GM23338 (cell line): ENCODE measurements around the gene ZBTB45. TPM values are rescaled to one million over a fixed set of nuclear protein-coding genes. Genes with fewer than 3 reads are reported as not detected.
A peak's percentile ranks its signal among the peaks of the same experiment; 100 is the strongest.

Experiments
- ATAC-seq: fragments of 200-7000 bp; cut with Tn5 transposase; 3 replicates; pipeline ENCODE4 v1.9.1; 2020
- DNase-seq: peaks from one replicate; pipeline ENCODE4 v3.0.0-alpha.2; 2015; ENCODE audit warnings: low spot score
- H2AFZ ChIP-seq: fragments of 200-600 bp; sonication (generic); 2 replicates; pipeline ENCODE4 v1.8.0; 2016; ENCODE audit warnings: antibody characterized with exemption, mild to moderate bottlenecking, moderate library complexity
- H3F3A ChIP-seq: fragments of 200-600 bp; sonication (generic); replicated peaks from 2 replicates; pipeline ENCODE4 v1.8.0; 2017; ENCODE audit warnings: antibody characterized with exemption, mixed run types, low read depth
- H3K27ac ChIP-seq: fragments of 200-600 bp; sonication (generic); 2 replicates; pipeline ENCODE4 v1.6.1; 2016; ENCODE audit warnings: low read depth
- H3K27me3 ChIP-seq: fragments of 200-600 bp; sonication (generic); 2 replicates; pipeline ENCODE4 v1.8.0; 2016; ENCODE audit warnings: mild to moderate bottlenecking, mixed run types, moderate library complexity; ENCODE audit not compliant: insufficient read depth
- H3K36me3 ChIP-seq: fragments of 200-600 bp; sonication (generic); 2 replicates; pipeline ENCODE4 v1.8.0; 2016; ENCODE audit warnings: mild to moderate bottlenecking; ENCODE audit not compliant: insufficient read depth
- H3K4me1 ChIP-seq: fragments of 200-600 bp; sonication (generic); 2 replicates; pipeline ENCODE4 v1.8.0; 2016; ENCODE audit warnings: mild to moderate bottlenecking, moderate library complexity; ENCODE audit not compliant: insufficient read depth
- H3K4me2 ChIP-seq: fragments of 200-600 bp; sonication (generic); 2 replicates; pipeline ENCODE4 v1.7.1; 2017; ENCODE audit warnings: mixed run types
- H3K4me3 ChIP-seq: fragments of 200-600 bp; sonication (generic); 2 replicates; pipeline ENCODE4 v1.6.1; 2016; ENCODE audit warnings: mixed run types
- H3K79me2 ChIP-seq: fragments of 200-600 bp; sonication (generic); replicated peaks from 2 replicates; pipeline ENCODE4 v1.8.0; 2017; ENCODE audit warnings: mild to moderate bottlenecking; ENCODE audit not compliant: insufficient read depth
- H3K9me2 ChIP-seq: fragments of 200-600 bp; sonication (generic); 2 replicates; pipeline ENCODE4 v1.8.0; 2017; ENCODE audit not compliant: insufficient read depth
- H4K20me1 ChIP-seq: fragments of 200-600 bp; sonication (generic); replicated peaks from 2 replicates; pipeline ENCODE4 v1.8.0; 2017; ENCODE audit warnings: mild to moderate bottlenecking; ENCODE audit not compliant: insufficient read depth
- H3K27ac Mint-ChIP-seq: 2 replicates; pipeline ENCODE4 v1.8.0; 2020; ENCODE audit warnings: inconsistent platforms, mild to moderate bottlenecking, moderate library complexity, mixed read lengths
- H3K27me3 Mint-ChIP-seq: 3 replicates; pipeline ENCODE4 v1.8.0; 2022; ENCODE audit warnings: low read depth, mild to moderate bottlenecking, moderate library complexity, mixed read lengths, inconsistent platforms; ENCODE audit not compliant: insufficient read depth, poor library complexity
- H3K36me3 Mint-ChIP-seq: 3 replicates; pipeline ENCODE4 v1.8.0; 2021; ENCODE audit warnings: low read depth, mild to moderate bottlenecking, inconsistent platforms, moderate library complexity, mixed read lengths
- H3K4me1 Mint-ChIP-seq: 3 replicates; pipeline ENCODE4 v1.8.0; 2020; ENCODE audit warnings: mild to moderate bottlenecking, inconsistent platforms, mixed read lengths
- H3K4me3 Mint-ChIP-seq: 3 replicates; pipeline ENCODE4 v1.8.0; 2021; ENCODE audit warnings: moderate library complexity, mild to moderate bottlenecking, inconsistent platforms, mixed read lengths
- H3K9me3 Mint-ChIP-seq: 3 replicates; pipeline ENCODE4 v1.8.0; 2020; ENCODE audit warnings: moderate library complexity, mild to moderate bottlenecking, inconsistent platforms, mixed read lengths
- CREB1 ChIP-seq: fragments of 250-450 bp; sonication (Bioruptor Pico); IDR thresholded peaks from 2 replicates; pipeline ENCODE4 v1.5.0; 2020; ENCODE audit warnings: low read depth, mild to moderate bottlenecking, moderate library complexity
- CTCF ChIP-seq, 2 experiments: fragments of 200-600 bp in 1 of 2; sonication (generic) in 1 of 2; conservative IDR thresholded peaks; 2 replicates each; pipeline versions ENCODE4 v1.5.1 to v1.6.1; 2016 to 2017; ENCODE audit warnings: antibody characterized with exemption in 2 of 2, low read depth in 2 of 2, mild to moderate bottlenecking in 2 of 2, moderate library complexity in 1 of 2
- ETS1 ChIP-seq: IDR thresholded peaks from 2 replicates; pipeline ENCODE4 v1.6.1; 2016; ENCODE audit warnings: antibody characterized with exemption
- EZH2 ChIP-seq: fragments of 200-600 bp; sonication (generic); IDR thresholded peaks from one replicate; pipeline ENCODE4 v1.8.0; 2017; ENCODE audit warnings: antibody characterized with exemption, mild to moderate bottlenecking, low read depth; ENCODE audit not compliant: unreplicated experiment
- EZH2phosphoT487 ChIP-seq: fragments of 200-600 bp; sonication (generic); IDR thresholded peaks from one replicate; pipeline ENCODE4 v1.8.1; 2018; ENCODE audit warnings: antibody characterized with exemption; ENCODE audit not compliant: unreplicated experiment
- JUNB ChIP-seq: IDR thresholded peaks from one replicate; pipeline ENCODE4 v1.6.1; 2016; ENCODE audit warnings: antibody characterized with exemption; ENCODE audit not compliant: unreplicated experiment
- NANOG ChIP-seq: IDR thresholded peaks from 2 replicates; pipeline ENCODE4 v1.6.1; 2016; ENCODE audit warnings: antibody characterized with exemption, borderline replicate concordance
- POLR2AphosphoS5 ChIP-seq: IDR thresholded peaks from 2 replicates; pipeline ENCODE4 v1.6.1; 2016; ENCODE audit warnings: antibody characterized with exemption, low read depth
- REST ChIP-seq: IDR thresholded peaks from one replicate; pipeline ENCODE4 v1.6.1; 2018; ENCODE audit warnings: antibody characterized with exemption; ENCODE audit not compliant: unreplicated experiment
- STAT1 ChIP-seq: IDR thresholded peaks from one replicate; pipeline ENCODE4 v1.6.1; 2016; ENCODE audit warnings: antibody characterized with exemption; ENCODE audit not compliant: unreplicated experiment
- ZNF114 ChIP-seq: fragments of 250-450 bp; sonication (Bioruptor Pico); IDR thresholded peaks from 2 replicates; pipeline ENCODE4 v1.5.0; 2020; ENCODE audit warnings: mild to moderate bottlenecking, moderate library complexity
- ZNF331 ChIP-seq: fragments of 250-450 bp; sonication (Bioruptor Pico); IDR thresholded peaks from 2 replicates; pipeline ENCODE4 v1.5.0; 2020; ENCODE audit warnings: low read depth, mild to moderate bottlenecking, moderate library complexity
- ZNF462 ChIP-seq: fragments of 250-450 bp; sonication (Bioruptor Pico); IDR thresholded peaks from 2 replicates; pipeline ENCODE4 v1.5.0; 2020; ENCODE audit warnings: mild to moderate bottlenecking, moderate library complexity
- polyA plus RNA-seq: library from polyadenylated mRNA; unstranded; fragments of >200 nt; fragmentation: Nextera tagmentation; extraction: Ambion mirVana; gene quantifications from 2 replicates; pipeline ENCODE4 v1.2.1, GENCODE V29; 2016
- total RNA-seq: library from RNA; depleted of rRNA; stranded (reverse); fragments of >200 nt; shearing (Covaris generic); gene quantifications from 2 replicates; pipeline ENCODE4 v1.2.3, GENCODE V29; 2014

Gene ZBTB45
- total and polyA plus RNA-seq, 2 experiments from 2014 or later = 9.5 to 10.4 TPM

GRCh38 chr19:58555369-58555885 lies 35.8 kb upstream of the ZBTB45 start:
- peak overlapping the region; percentile 97 for H3K27ac ChIP-seq

More at GRCh38 chr19:58555369-58555885, 35.8 kb upstream of the ZBTB45 start:
- Mint-ChIP-seq H3K4me1 (peaks cover 42% of the 10 kb centered on the region), H3K27ac (peak overlapping the region; percentile 98), H3K9me3 (peaks cover 8% of the 10 kb centered on the region; the same call in 2 of the 3 replicates), H3K4me3 (peak overlapping the region; percentile 95), H3K36me3 (peaks cover 66% of the 10 kb centered on the region), H3K27me3 (peaks cover 48% of the 10 kb centered on the region)
- Histone ChIP-seq H3K79me2 (peaks cover 20% of the 10 kb centered on the region), H3K4me2 (peak overlapping the region; percentile 81), H3K9me2 (peaks cover 5% of the 10 kb centered on the region; the same call in 1 of the 2 replicates), H3K4me3 (peak overlapping the region; percentile 93), H3K27me3 (peaks cover 8% of the 10 kb centered on the region), H4K20me1 (no peaks in the 10 kb centered on the region; the same call in 1 of the 2 replicates), H3K36me3 (peaks cover 16% of the 10 kb centered on the region), H3F3A (peaks cover 70% of the 10 kb centered on the region), H3K4me1 (peaks cover 23% of the 10 kb centered on the region), H2AFZ (no peak overlapping the region)
- no peak for ATAC-seq
- DNase-seq = no peak
- TF ChIP-seq EZH2 (no peak), ZNF462 (CRISPR knock-in tag) (no peak), ETS1 (no peak), STAT1 (no peak), ZNF114 (no peak), ZNF331 (no peak), CREB1 (CRISPR knock-in tag) (no peak), EZH2phosphoT487 (no peak), CTCF (conservative IDR thresholded peaks at IDR 0.05; ENCODE audit: low read depth in 2 of 2) (no peak), JUNB (no peak), POLR2AphosphoS5 (no peak), REST (no peak), NANOG (no peak)
